Endothelial cell of umbilical vein (primary cell): ENCODE data around the gene ADAM33. TPM values are rescaled to one million over a fixed set of nuclear protein-coding genes. Genes with fewer than 3 reads are reported as not detected.

ENCODE experiments used
- BruUV-seq: library from RNA; stranded (reverse); fragments of 400-500 nt; replicated peaks from 2 replicates; lab custom pipeline; 2021; lab: Mats Ljungman, UMichigan
- CTCF ChIA-PET: fragments of 300-600, 350-600 bp; sonication (Branson Sonifier 250); formaldehyde crosslinking; loops from one replicate; lab custom pipeline; 2021; ENCODE audit warnings: antibody characterized with exemption, inconsistent platforms; lab: Charles Lee
- POLR2A ChIA-PET: fragments of 300-600, 350-600 bp; sonication (Branson Sonifier 250); formaldehyde crosslinking; loops from one replicate; lab custom pipeline; 2021; ENCODE audit warnings: antibody characterized with exemption, inconsistent platforms; lab: Charles Lee
- DNase-seq: peaks from one replicate; pipeline ENCODE4 v3.0.0-alpha.2; 2011; ENCODE audit warnings: low read depth, low spot score
- FAIRE-seq: peaks from 2 replicates; lab custom pipeline; 2011; peaks lifted over from hg19 to GRCh38; lab: Jason Lieb, UNC
- H2AFZ ChIP-seq: 2 replicates; pipeline ENCODE4 v1.6.0; 2012; ENCODE audit warnings: low read depth, low read length, control low read depth, inconsistent platforms
- H3K27ac ChIP-seq: 2 replicates; pipeline ENCODE4 v1.5.1; 2011; ENCODE audit warnings: low read depth, mild to moderate bottlenecking, control low read depth, low read length, moderate library complexity; ENCODE audit not compliant: insufficient read depth
- H3K27me3 ChIP-seq, 2 experiments: 2 replicates each; pipeline versions ENCODE4 v1.6.0 to v1.6.1; 2011; ENCODE audit warnings: low read length in 2 of 2, mixed read lengths in 1 of 2; ENCODE audit not compliant: control insufficient read depth in 2 of 2, insufficient read depth in 2 of 2
- H3K36me3 ChIP-seq, 2 experiments: 2 replicates in 1 of 2; 3 replicates in 1 of 2; pipeline ENCODE4 v1.5.1; 2011; ENCODE audit warnings: low read length in 2 of 2, mild to moderate bottlenecking in 1 of 2, moderate library complexity in 1 of 2; ENCODE audit not compliant: control insufficient read depth in 2 of 2, insufficient read depth in 2 of 2; ENCODE audit errors: extremely low read depth in 1 of 2
- H3K4me1 ChIP-seq: 3 replicates; pipeline ENCODE4 v1.5.1; 2011; ENCODE audit warnings: mild to moderate bottlenecking, low read length; ENCODE audit not compliant: control insufficient read depth, insufficient read depth; ENCODE audit errors: extremely low read depth
- H3K4me2 ChIP-seq: 2 replicates; pipeline ENCODE4 v1.6.1; 2011; ENCODE audit warnings: low read length, control low read depth, mixed read lengths; ENCODE audit not compliant: insufficient read depth
- H3K4me3 ChIP-seq, 3 experiments: fragments of 200-600 bp in 1 of 3; sonication (generic), shearing (Covaris generic) in 1 of 3; replicated peaks in 1 of 3; 2 replicates each; pipeline ENCODE4 v1.5.1; 2011 to 2016; ENCODE audit warnings: control low read depth in 3 of 3, low read length in 3 of 3, mild to moderate bottlenecking in 2 of 3, inconsistent platforms in 1 of 3, low read depth in 1 of 3, moderate library complexity in 1 of 3; ENCODE audit not compliant: insufficient read depth in 1 of 3
- H3K79me2 ChIP-seq: 2 replicates; pipeline ENCODE4 v1.6.0; 2012; ENCODE audit warnings: low read length, inconsistent platforms; ENCODE audit not compliant: control insufficient read depth, insufficient read depth
- H3K9ac ChIP-seq: replicated peaks from 2 replicates; pipeline ENCODE3; 2011; ENCODE audit warnings: low read length, control low read depth; ENCODE audit not compliant: insufficient read depth; ENCODE audit errors: extremely low read depth
- H3K9me1 ChIP-seq: replicated peaks from 3 replicates; pipeline ENCODE4 v1.6.0; 2011; ENCODE audit warnings: mild to moderate bottlenecking, low read length; ENCODE audit not compliant: control insufficient read depth, insufficient read depth; ENCODE audit errors: extremely low read depth
- H3K9me3 ChIP-seq: replicated peaks from 2 replicates; pipeline ENCODE4 v1.5.1; 2012; ENCODE audit warnings: low read length, inconsistent platforms; ENCODE audit not compliant: control insufficient read depth, insufficient read depth
- H4K20me1 ChIP-seq: replicated peaks from 2 replicates; pipeline ENCODE3; 2011; ENCODE audit warnings: mild to moderate bottlenecking, low read length; ENCODE audit not compliant: control insufficient read depth, insufficient read depth; ENCODE audit errors: extremely low read depth
- EZH2 ChIP-seq: IDR thresholded peaks from 2 replicates; pipeline ENCODE4 v1.6.1; 2012; ENCODE audit warnings: borderline replicate concordance, low read depth, mild to moderate bottlenecking, moderate library complexity, low read length, inconsistent platforms; ENCODE audit not compliant: severe bottlenecking
- FOS ChIP-seq: IDR thresholded peaks from 2 replicates; pipeline ENCODE4 v1.6.1; 2011; ENCODE audit warnings: mild to moderate bottlenecking, low read length, moderate library complexity, borderline replicate concordance; ENCODE audit not compliant: insufficient read depth
- GATA2 ChIP-seq: IDR thresholded peaks from 2 replicates; pipeline ENCODE4 v1.7.0; 2011; ENCODE audit warnings: low read depth, mild to moderate bottlenecking, moderate library complexity, mixed read lengths, low read length; ENCODE audit not compliant: insufficient read length, insufficient read depth
- JUN ChIP-seq: IDR thresholded peaks from 2 replicates; pipeline ENCODE4 v1.6.1; 2011; ENCODE audit warnings: borderline replicate concordance, low read depth; ENCODE audit not compliant: insufficient read length, insufficient read depth
- MYC ChIP-seq: IDR thresholded peaks from one replicate; pipeline ENCODE4 v1.6.1; 2011; ENCODE audit warnings: mild to moderate bottlenecking, low read depth, low read length
- POLR2A ChIP-seq: IDR thresholded peaks from 2 replicates; pipeline ENCODE4 v1.6.1; 2012; ENCODE audit warnings: low read depth, mild to moderate bottlenecking, control low read depth, low read length
- POLR2AphosphoS5 ChIP-seq: IDR thresholded peaks from 2 replicates; pipeline ENCODE4 v1.6.1; 2012; ENCODE audit warnings: low read depth, mild to moderate bottlenecking, control low read depth, low read length, moderate library complexity; ENCODE audit not compliant: insufficient read depth
- dilution Hi-C: fragments of 300-500 bp; cut with MboI; formaldehyde crosslinking; loops from one replicate; pipeline ENCODE4 v1.15.0; 2019; ENCODE audit warnings: low sequenced_read_pairs; ENCODE audit not compliant: extremely low pct_ligation_motif_present
- intact Hi-C: fragments of 100-400 bp; cut with micrococcal nuclease; formaldehyde crosslinking; loops from one replicate; pipeline ENCODE4 v1.10.0; 2022
- polyA plus RNA-seq, 4 experiments: library from polyadenylated mRNA; depleted of rRNA in 3 of 4; stranded (reverse) in 3 of 4; unstranded in 1 of 4; fragments of >200 nt; gene quantifications; 2 replicates each; pipeline versions ENCODE4 v1.2.1 to v1.2.3, GENCODE V29; 2011 to 2012; ENCODE audit warnings: missing spikeins in 1 of 4
- total RNA-seq: library from RNA; stranded (reverse); gene quantifications from 2 replicates; pipeline ENCODE4 v1.2.3, GENCODE V29; 2021
- TF ChIP-seq, protein P1 (sequence below): IDR thresholded peaks from 2 replicates; pipeline ENCODE4 v1.6.1; 2011; ENCODE audit not compliant: insufficient read depth, insufficient read length
- TF ChIP-seq, protein P2 (sequence below), 2 donors: IDR thresholded peaks; 1 replicate in 1 of 2; 2 replicates in 1 of 2; pipeline ENCODE4 v1.5.1; 2011; ENCODE audit warnings: low read length in 2 of 2, mild to moderate bottlenecking in 2 of 2, moderate library complexity in 2 of 2, control low read depth in 1 of 2, inconsistent platforms in 1 of 2, low read depth in 1 of 2; ENCODE audit not compliant: insufficient read depth in 1 of 2; ENCODE audit errors: extremely low read depth in 1 of 2

ADAM33 gene
- total and polyA plus RNA-seq, 2 donors (not counting 3 experiments of a cell fraction or from before 2014, with no cell fraction given) = 0.06 to 0.18 TPM

DNA sequence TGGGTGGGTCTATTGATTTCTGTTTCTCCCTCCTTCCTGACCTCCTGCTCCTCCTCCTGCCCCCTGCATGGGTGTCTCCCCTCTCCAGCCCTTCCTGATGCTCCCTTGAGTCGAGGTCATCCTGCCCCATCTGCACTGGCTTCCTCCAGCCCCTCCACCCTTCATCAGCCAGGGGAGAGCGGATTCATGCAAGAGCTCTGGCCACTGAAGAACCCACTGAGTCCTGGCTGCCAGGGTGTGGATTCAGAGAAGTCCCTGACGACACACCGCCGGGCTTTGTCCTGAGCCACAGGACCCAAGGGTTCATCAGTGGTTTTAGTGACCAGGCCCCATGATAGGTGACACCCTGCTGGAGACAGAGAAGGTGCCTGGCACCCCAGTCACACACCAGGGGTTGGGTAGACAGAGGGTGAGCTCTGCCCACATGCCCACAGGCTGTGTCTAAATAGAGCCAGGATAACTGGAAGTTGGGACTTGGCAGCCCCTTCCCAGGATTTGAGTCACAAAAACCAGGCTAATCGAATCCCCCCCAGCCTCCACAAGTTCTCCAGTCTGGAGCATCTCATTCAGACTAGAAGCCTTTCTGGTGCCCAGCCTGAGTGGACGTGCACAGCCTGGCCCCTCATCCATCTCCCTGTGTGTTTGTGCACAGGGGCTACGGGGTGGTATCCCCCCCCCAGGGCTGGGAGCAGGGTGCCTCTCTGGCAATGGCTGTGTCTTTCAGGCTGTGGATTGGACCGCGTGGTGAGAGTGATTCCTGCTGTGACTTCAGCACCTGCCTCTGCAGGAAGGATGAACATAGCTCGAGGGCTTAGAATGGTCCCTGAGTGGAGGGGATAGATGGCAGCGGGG is 19.8 kb downstream of the ADAM33 start:
- Histone ChIP-seq H2AFZ (no peak overlapping the region), H3K27ac (no peak overlapping the region), H3K4me1 (no peaks in the 10 kb centered on the region), H4K20me1 (no peaks in the 10 kb centered on the region), H3K9ac (no peak overlapping the region), H3K9me1 (no peaks in the 10 kb centered on the region), H3K4me3 (no peak overlapping the region), H3K36me3 (no peaks in the 10 kb centered on the region), H3K79me2 (no peaks in the 10 kb centered on the region), H3K27me3 (peaks cover 28 to 44% of the 10 kb centered on the region in 2 experiments), H3K9me3 (no peaks in the 10 kb centered on the region), H3K4me2 (no peak overlapping the region)
- TF ChIP-seq, protein P1, sequence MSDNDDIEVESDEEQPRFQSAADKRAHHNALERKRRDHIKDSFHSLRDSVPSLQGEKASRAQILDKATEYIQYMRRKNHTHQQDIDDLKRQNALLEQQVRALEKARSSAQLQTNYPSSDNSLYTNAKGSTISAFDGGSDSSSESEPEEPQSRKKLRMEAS = no peak
- TF ChIP-seq POLR2A = no peak
- no peak for TF ChIP-seq EZH2
- no peak for TF ChIP-seq JUN
- no peak for TF ChIP-seq FOS
- TF ChIP-seq, protein P2, sequence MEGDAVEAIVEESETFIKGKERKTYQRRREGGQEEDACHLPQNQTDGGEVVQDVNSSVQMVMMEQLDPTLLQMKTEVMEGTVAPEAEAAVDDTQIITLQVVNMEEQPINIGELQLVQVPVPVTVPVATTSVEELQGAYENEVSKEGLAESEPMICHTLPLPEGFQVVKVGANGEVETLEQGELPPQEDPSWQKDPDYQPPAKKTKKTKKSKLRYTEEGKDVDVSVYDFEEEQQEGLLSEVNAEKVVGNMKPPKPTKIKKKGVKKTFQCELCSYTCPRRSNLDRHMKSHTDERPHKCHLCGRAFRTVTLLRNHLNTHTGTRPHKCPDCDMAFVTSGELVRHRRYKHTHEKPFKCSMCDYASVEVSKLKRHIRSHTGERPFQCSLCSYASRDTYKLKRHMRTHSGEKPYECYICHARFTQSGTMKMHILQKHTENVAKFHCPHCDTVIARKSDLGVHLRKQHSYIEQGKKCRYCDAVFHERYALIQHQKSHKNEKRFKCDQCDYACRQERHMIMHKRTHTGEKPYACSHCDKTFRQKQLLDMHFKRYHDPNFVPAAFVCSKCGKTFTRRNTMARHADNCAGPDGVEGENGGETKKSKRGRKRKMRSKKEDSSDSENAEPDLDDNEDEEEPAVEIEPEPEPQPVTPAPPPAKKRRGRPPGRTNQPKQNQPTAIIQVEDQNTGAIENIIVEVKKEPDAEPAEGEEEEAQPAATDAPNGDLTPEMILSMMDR (IDR thresholded peaks at IDR 0.05; ENCODE audit: extremely low read depth in 1 of 2, insufficient read depth in 1 of 2, low read depth in 1 of 2, low read length in 2 of 2) = no peak
- no peak for TF ChIP-seq MYC
- no peak for TF ChIP-seq GATA2
- no peak for TF ChIP-seq POLR2AphosphoS5
- no peak for FAIRE-seq
- ChIA-PET POLR2A (no interaction called here), CTCF (interaction anchor here (0.8 kb wide), 1 partner anchor 15 kb away, joined by 3 read pairs; no protein-coding TSS in a partner anchor)
- no TSS peak for BruUV-seq
- intact Hi-C loops (no loop called here), dilution Hi-C loops (no loop called here)
- DNase-seq = no peak
